RWPE1 (cell line): ENCODE results near the gene ITGAL.

Experiments used
- CTCF ChIA-PET: fragments of 350-600 bp; sonication (Branson Sonifier 250); formaldehyde crosslinking; extraction: SDS; loops from one replicate; lab custom pipeline; 2021; lab: Yijun Ruan, JAX
- POLR2A ChIA-PET: fragments of 400-600 bp; formaldehyde crosslinking; extraction: SDS; loops from one replicate; lab custom pipeline; 2020; ENCODE audit warnings: antibody characterized with exemption; ENCODE audit not compliant: low non-redundant PET; lab: Yijun Ruan, JAX
- DNase-seq: peaks from one replicate; pipeline ENCODE4 v3.0.0; 2012; ENCODE audit warnings: low spot score
- H3K27ac ChIP-seq: fragments of 450-650 bp; 2 replicates; pipeline ENCODE4 v1.5.1; 2017
- TF ChIP-seq, protein P1 (sequence below): fragments of 450-650 bp; conservative IDR thresholded peaks from 2 replicates; pipeline ENCODE4 v1.5.1; 2017; ENCODE audit warnings: low read depth, mild to moderate bottlenecking

The ITGAL gene

DNA sequence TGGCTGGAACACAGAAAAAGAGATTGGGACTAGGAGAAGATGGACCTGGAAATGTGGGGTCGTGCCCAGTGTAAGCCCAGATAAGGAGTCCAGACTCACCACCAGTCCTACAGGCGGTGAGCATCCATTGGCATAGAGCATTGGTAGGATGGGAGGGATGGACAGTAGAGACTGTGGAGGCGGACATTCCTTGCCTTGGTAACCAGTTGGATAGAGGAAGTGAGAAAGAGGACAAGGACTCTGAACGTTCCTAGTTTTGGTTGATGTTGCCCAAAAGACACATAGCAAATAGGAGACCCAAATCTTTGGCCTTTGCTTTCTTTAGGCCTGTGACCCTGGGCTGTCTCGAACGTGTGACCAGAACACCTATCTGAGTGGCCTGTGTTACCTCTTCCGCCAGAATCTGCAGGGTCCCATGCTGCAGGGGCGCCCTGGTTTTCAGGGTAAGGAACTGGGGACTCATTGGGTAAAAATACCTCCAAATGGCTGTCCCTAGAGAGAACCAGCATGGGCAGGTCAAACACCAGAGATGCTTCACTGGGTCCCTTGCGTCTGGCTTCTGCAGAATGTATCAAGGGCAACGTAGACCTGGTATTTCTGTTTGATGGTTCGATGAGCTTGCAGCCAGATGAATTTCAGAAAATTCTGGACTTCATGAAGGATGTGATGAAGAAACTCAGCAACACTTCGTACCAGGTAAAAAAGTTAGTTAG lies 6.4 kb downstream of the ITGAL start:
- POLR2A ChIA-PET = no interaction called here
- CTCF ChIA-PET = no interaction called here
- DNase-seq = no peak
- no peak overlapping the region for H3K27ac ChIP-seq
- TF ChIP-seq, protein P1, sequence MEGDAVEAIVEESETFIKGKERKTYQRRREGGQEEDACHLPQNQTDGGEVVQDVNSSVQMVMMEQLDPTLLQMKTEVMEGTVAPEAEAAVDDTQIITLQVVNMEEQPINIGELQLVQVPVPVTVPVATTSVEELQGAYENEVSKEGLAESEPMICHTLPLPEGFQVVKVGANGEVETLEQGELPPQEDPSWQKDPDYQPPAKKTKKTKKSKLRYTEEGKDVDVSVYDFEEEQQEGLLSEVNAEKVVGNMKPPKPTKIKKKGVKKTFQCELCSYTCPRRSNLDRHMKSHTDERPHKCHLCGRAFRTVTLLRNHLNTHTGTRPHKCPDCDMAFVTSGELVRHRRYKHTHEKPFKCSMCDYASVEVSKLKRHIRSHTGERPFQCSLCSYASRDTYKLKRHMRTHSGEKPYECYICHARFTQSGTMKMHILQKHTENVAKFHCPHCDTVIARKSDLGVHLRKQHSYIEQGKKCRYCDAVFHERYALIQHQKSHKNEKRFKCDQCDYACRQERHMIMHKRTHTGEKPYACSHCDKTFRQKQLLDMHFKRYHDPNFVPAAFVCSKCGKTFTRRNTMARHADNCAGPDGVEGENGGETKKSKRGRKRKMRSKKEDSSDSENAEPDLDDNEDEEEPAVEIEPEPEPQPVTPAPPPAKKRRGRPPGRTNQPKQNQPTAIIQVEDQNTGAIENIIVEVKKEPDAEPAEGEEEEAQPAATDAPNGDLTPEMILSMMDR = no peak

DNA sequence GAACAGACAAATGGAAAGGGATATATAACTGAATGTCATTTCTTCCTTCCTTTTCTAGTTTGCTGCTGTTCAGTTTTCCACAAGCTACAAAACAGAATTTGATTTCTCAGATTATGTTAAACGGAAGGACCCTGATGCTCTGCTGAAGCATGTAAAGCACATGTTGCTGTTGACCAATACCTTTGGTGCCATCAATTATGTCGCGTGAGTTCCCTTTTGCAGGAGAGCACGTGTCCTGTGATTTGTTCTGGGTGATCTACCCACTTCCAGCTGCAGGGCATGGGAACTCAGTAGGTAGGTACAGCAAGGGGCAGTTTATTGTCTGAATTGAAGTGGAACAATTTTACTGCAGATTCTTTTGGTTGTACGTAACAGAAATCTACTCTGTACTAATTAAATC lies 8.8 kb downstream of the ITGAL start:
- H3K27ac ChIP-seq = no peak overlapping the region
- POLR2A ChIA-PET = no interaction called here
- TF ChIP-seq, protein P1 = no peak
- no peak for DNase-seq
- CTCF ChIA-PET = interaction anchor here (0.6 kb wide), 1 partner anchor 165 kb away, joined by 3 read pairs; no protein-coding TSS in a partner anchor

GRCh38 chr16:30482366-30482765 lies 9.8 kb downstream of the ITGAL start:
- POLR2A ChIA-PET = no interaction called here
- TF ChIP-seq, protein P1 = no peak; the same call in 1 of the 2 replicates
- no peak for DNase-seq
- H3K27ac ChIP-seq = no peak overlapping the region
- CTCF ChIA-PET = interaction anchor here (0.9 kb wide), 1 partner anchor 33 kb away, joined by 3 read pairs; no protein-coding TSS in a partner anchor

DNA sequence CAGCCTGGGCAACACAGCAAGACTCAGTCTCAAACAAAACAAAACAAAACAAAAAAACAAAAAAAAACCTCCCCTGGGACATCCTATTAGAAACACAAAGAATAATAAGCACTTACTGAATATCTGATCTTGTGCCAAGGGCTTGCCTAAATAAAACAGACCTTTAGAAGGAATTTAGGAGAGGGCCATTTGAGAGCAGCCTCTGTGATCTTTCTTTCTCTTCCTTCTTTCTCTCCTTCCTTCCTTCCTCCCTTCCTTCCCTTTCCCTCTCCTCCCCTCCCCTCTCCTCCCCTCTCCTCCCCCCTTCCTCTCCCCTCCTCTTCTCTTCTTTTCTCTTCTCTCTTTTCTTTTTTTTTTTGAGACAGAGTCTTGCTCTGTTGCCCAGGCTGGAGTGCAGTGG lies 12.3 kb downstream of the ITGAL start:
- ChIA-PET CTCF (no interaction called here), POLR2A (no interaction called here)
- no peak overlapping the region for H3K27ac ChIP-seq
- TF ChIP-seq, protein P1 = no peak
- DNase-seq = no peak

GRCh38 chr16:30485818-30486436 lies 13.4 kb downstream of the ITGAL start:
- no peak overlapping the region for H3K27ac ChIP-seq
- POLR2A ChIA-PET = no interaction called here
- TF ChIP-seq, protein P1 = no peak
- DNase-seq = no peak
- CTCF ChIA-PET = interaction anchor here (0.6 kb wide), 1 partner anchor 468 kb away, joined by 4 read pairs; no protein-coding TSS in a partner anchor

GRCh38 chr16:30488764-30489605 lies 16.4 kb downstream of the ITGAL start:
- ChIA-PET CTCF (interaction anchor here (0.6 kb wide), 1 partner anchor 397 kb away, joined by 5 read pairs; no protein-coding TSS in a partner anchor), POLR2A (no interaction called here)
- no peak for DNase-seq
- TF ChIP-seq, protein P1 = no peak
- H3K27ac ChIP-seq = peak overlapping the region; percentile 80
